ENCODE results near the gene PAX5. TPM values are rescaled to one million over a fixed set of nuclear protein-coding genes. Genes with fewer than 3 reads are reported as not detected.

PAX5 gene
- total and polyA plus RNA-seq, 2 donors (not counting 1 experiment from before 2014, with no cell fraction given) = 196 to 275 TPM

- H3K4me3 Mint-ChIP-seq = peak overlapping the region; percentile 89
- Histone ChIP-seq H3K27ac (ENCODE audit: low read length in 2 of 2) (peak overlapping the region; percentile 98 to 100), H3K36me3 (replicated peaks in 1 of 2; ENCODE audit: control extremely low read depth in 1 of 2, control insufficient read depth in 1 of 2, extremely low read depth in 1 of 2, insufficient read depth in 2 of 2, low read length in 1 of 2) (peaks cover 0 to 25% of the 10 kb centered on the region in 2 experiments), H4K20me1 (ENCODE audit: control insufficient read depth, insufficient read depth, low read length, poor library complexity, severe bottlenecking) (peaks cover 78% of the 10 kb centered on the region), H3K27me3 (replicated peaks in 1 of 4; ENCODE audit: control extremely low read depth in 1 of 4, control insufficient read depth in 3 of 4, insufficient read depth in 4 of 4, low read length in 3 of 4) (no peaks in the 10 kb centered on the region), H3K79me2 (ENCODE audit: control insufficient read depth, insufficient read depth, low read length) (peaks cover 99% of the 10 kb centered on the region), H3K4me2 (replicated peaks; ENCODE audit: low read depth, low read length, poor library complexity, severe bottlenecking) (peak overlapping the region; percentile 88), H3K9ac (ENCODE audit: low read length) (peak overlapping the region; percentile 98), H3K4me1 (ENCODE audit: control insufficient read depth in 2 of 2, insufficient read depth in 2 of 2, low read length in 2 of 2) (peaks cover 46 to 69% of the 10 kb centered on the region in 2 donors), H3K4me3 (ENCODE audit: control extremely low read depth in 1 of 5, extremely low read depth in 1 of 5, insufficient read depth in 1 of 5, low read depth in 2 of 5, low read length in 4 of 5) (peak overlapping the region; percentile 38 to 95 (median 86)), H2AFZ (ENCODE audit: insufficient read depth, low read depth, low read length, poor library complexity, severe bottlenecking) (peak overlapping the region; percentile 20), H3K9me3 (ENCODE audit: control extremely low read depth in 1 of 3, control insufficient read depth in 2 of 3, insufficient read depth in 1 of 3, low read length in 2 of 3) (no peaks in the 10 kb centered on the region)
- no peaks in the 10 kb centered on the region for H3K9me3 Mint-ChIP-seq (ENCODE audit: insufficient read depth)
- intact Hi-C loops (cut with micrococcal nuclease) = loop anchor here (5.0 kb wide), 1 partner anchor 438 kb away; the partner anchor contains the start of gene ZBTB5
- CTCF ChIA-PET = interaction anchor here (0.7 to 2.2 kb wide), 16 partner anchors 8 to 361 kb away, joined by 3 to 10 read pairs (median 4); no protein-coding TSS in a partner anchor
- peak overlapping the region; percentile 96 for H3K27ac Mint-ChIP-seq
- H3K4me1 Mint-ChIP-seq = peaks cover 71% of the 10 kb centered on the region
- WGBS (ENCODE audit: insufficient coverage) = under 1% methylated on average over 23 of the region's 23 CpGs
- DNase-seq = peak; percentile 65
- TF ChIP-seq CTCF (IDR thresholded peaks at IDR 0.05) (no peak), EZH2 (IDR thresholded peaks at IDR 0.05; ENCODE audit: borderline replicate concordance, insufficient read depth, low read depth, low read length, poor library complexity, severe bottlenecking) (no peak)
- POLR2A ChIA-PET = interaction anchor here (0.6 to 1.5 kb wide), 8 partner anchors 9 to 392 kb away, joined by 3 to 7 read pairs (median 4); partner anchors contain the start of gene ZCCHC7
- no peak for ATAC-seq (ENCODE audit: low read depth)
- no peaks in the 10 kb centered on the region for H3K27me3 Mint-ChIP-seq
Measured at GRCh38 chr9:37029304-37029775, 4.7 kb downstream of the PAX5 start.

- no peak for ATAC-seq (ENCODE audit: low read depth)
- Histone ChIP-seq H3K27me3 (replicated peaks in 1 of 4; ENCODE audit: control extremely low read depth in 1 of 4, control insufficient read depth in 3 of 4, insufficient read depth in 4 of 4, low read length in 3 of 4) (no peaks in the 10 kb centered on the region), H3K4me1 (ENCODE audit: control insufficient read depth in 2 of 2, insufficient read depth in 2 of 2, low read length in 2 of 2) (peaks cover 54 to 77% of the 10 kb centered on the region in 2 donors), H3K27ac (ENCODE audit: low read length in 2 of 2) (peak overlapping the region; percentile 98 to 100), H3K9me3 (ENCODE audit: control extremely low read depth in 1 of 3, control insufficient read depth in 2 of 3, insufficient read depth in 1 of 3, low read length in 2 of 3) (no peaks in the 10 kb centered on the region), H2AFZ (ENCODE audit: insufficient read depth, low read depth, low read length, poor library complexity, severe bottlenecking) (no peak overlapping the region), H3K9ac (ENCODE audit: low read length) (peak overlapping the region; percentile 98), H3K79me2 (ENCODE audit: control insufficient read depth, insufficient read depth, low read length) (peaks cover 100% of the 10 kb centered on the region), H4K20me1 (ENCODE audit: control insufficient read depth, insufficient read depth, low read length, poor library complexity, severe bottlenecking) (peaks cover 86% of the 10 kb centered on the region), H3K4me3 (ENCODE audit: control extremely low read depth in 1 of 5, extremely low read depth in 1 of 5, insufficient read depth in 1 of 5, low read depth in 2 of 5, low read length in 4 of 5) (peak overlapping the region; percentile 38 to 95 (median 86)), H3K36me3 (replicated peaks in 1 of 2; ENCODE audit: control extremely low read depth in 1 of 2, control insufficient read depth in 1 of 2, extremely low read depth in 1 of 2, insufficient read depth in 2 of 2, low read length in 1 of 2) (peaks cover 0 to 31% of the 10 kb centered on the region in 2 experiments), H3K4me2 (replicated peaks; ENCODE audit: low read depth, low read length, poor library complexity, severe bottlenecking) (peak overlapping the region; percentile 88)
- peak; percentile 63 for DNase-seq
- Mint-ChIP-seq H3K27me3 (no peaks in the 10 kb centered on the region), H3K9me3 (ENCODE audit: insufficient read depth) (no peaks in the 10 kb centered on the region), H3K27ac (peak overlapping the region; percentile 96), H3K4me1 (peaks cover 77% of the 10 kb centered on the region), H3K4me3 (peak overlapping the region; percentile 89)
- CTCF ChIA-PET = interaction anchor here (0.7 to 2.2 kb wide), 10 partner anchors 9 to 362 kb away, joined by 3 to 10 read pairs (median 6); no protein-coding TSS in a partner anchor
- WGBS (ENCODE audit: insufficient coverage) = 17% methylated on average over 16 of the region's 22 CpGs
- POLR2A ChIA-PET = interaction anchor here (0.6 to 1.9 kb wide), 8 partner anchors 9 to 181 kb away, joined by 3 to 7 read pairs (median 4); partner anchors contain the start of gene ZCCHC7
- intact Hi-C loops (cut with micrococcal nuclease) = loop anchor here (5.0 kb wide), 1 partner anchor 439 kb away; the partner anchor contains the start of gene ZBTB5
- TF ChIP-seq CTCF (IDR thresholded peaks at IDR 0.05) = no peak
- TF ChIP-seq EZH2 (IDR thresholded peaks at IDR 0.05; ENCODE audit: borderline replicate concordance, insufficient read depth, low read depth, low read length, poor library complexity, severe bottlenecking) = no peak
Measured at GRCh38 chr9:37028420-37029031, 5.5 kb downstream of the PAX5 start.

All from B cell (primary cell).